Right lobe of liver (tissue), 4 donors: ENCODE measurements around the gene IL19.

Experiments
- CTCF ChIP-seq, 4 donors: fragments of 200-600 bp in 3 of 4; fragments of 450-650 bp in 1 of 4; IDR thresholded peaks; one replicate each; pipeline versions ENCODE4 v1.5.1 to v1.8.0; 2016 to 2022; ENCODE audit warnings: antibody characterized with exemption in 4 of 4, mild to moderate bottlenecking in 2 of 4
- POLR2A ChIP-seq: fragments of 450-650 bp; IDR thresholded peaks from one replicate; pipeline ENCODE4 v1.6.1; 2017; ENCODE audit warnings: antibody characterized with exemption, mild to moderate bottlenecking
- donor health status: DM: no; HTN: no; CAD: no.
- donor health status: DM: no; HTN: no; CAD: no.
- donor health status: DM: no; HTN: yes; CAD: no.

- TF ChIP-seq CTCF (IDR thresholded peaks at IDR 0.05) (no peak), POLR2A (no peak)
These were observed 47.1 kb upstream of the IL19 start for GRCh38 chr1:206723462-206723804.
